NCI-H128 (cell line): ENCODE measurements around the gene CST1.
"Not testable (repeated sequence)": the region's sequence is repeated elsewhere in the genome, so short reads cannot be mapped to it uniquely, and the experiment has no call there.

Source experiments
- DNase-seq: peaks from one replicate; lab custom pipeline; 2025; ENCODE audit not compliant: unreplicated experiment; lab: John Stamatoyannopoulos, UW

Gene CST1

DNA sequence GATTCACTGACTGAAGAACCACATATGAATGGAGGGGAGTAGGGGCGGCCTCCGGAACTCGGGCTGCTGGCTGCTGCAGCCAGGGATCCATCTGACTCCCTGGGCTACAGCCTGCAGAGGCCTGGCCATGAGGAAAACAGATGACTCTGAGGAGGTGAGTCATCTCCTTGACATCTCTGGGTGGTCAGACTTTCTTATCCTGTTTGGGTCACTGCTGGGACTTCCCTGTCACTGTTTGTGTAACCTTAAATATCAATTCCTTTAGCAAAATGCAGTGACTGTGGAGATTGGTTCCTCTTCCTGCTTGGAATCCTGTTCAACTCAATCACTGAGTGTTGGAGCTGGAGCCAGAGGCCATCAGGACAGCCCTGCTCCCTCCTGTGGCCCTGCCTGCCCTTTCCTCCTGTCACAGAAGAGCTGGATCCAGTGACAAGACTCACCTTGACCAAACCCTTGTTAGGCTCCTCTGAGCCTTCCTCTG, 4.4 kb upstream of the CST1 start:
- DNase-seq, result not testable (repeated sequence)

DNA sequence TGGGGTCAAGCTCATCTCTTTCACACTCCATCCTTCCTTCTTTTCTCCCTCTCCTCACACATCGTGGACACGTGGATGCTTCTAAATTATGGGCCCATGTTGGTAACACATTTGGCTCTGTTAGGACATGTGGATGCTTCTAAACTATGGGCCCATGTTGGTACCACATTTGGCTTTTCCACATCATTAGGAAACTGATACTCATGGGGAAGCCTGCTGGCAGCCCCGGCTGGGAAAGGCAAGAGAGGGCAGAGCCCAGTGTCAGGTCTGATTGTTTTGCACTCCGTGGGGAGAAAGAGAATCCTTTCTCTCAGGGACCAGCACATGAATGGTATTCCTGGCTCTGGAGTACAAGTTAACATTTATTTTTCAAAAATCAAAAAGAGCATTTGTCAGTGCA, 4.0 kb upstream of the CST1 start:
- no peak for DNase-seq

DNA sequence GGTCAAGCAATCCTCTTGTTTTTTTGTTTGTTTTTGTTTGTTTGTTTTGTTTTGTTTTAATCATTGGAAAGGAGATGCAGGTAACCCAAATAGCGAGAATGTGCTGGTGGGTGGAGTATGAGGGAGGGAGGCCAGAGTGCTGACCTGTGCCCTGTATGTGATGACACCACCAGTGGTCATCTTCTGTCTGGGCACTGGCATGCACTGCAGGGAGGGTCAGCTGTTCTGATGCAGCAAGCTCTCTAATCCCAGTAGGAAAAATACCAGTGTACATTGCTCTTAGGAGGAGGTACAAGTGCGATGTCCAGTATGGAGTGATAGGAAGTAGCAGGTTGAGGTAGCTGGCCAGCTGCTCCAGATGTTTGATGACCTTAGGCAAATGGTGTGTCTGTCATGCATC, 2.9 kb upstream of the CST1 start:
- DNase-seq, result no peak

DNA sequence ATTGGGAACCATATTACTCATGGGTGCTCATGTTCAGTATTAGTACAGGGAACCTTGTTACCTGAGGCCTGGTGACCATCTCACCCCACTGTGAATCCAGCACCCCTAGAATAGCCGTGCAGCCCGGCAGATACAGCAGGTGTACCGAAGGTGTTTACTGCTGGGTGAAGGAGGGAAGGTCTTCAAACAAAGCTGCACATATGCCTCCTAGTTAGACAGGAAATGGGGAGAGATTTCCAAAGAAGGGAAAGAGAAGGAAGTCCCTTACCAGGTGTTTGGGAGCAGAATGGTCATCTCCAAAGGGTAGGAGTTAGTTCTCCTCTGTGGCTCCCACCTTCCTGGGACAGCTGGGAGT, 2.4 kb upstream of the CST1 start:
- DNase-seq, result no peak

DNA sequence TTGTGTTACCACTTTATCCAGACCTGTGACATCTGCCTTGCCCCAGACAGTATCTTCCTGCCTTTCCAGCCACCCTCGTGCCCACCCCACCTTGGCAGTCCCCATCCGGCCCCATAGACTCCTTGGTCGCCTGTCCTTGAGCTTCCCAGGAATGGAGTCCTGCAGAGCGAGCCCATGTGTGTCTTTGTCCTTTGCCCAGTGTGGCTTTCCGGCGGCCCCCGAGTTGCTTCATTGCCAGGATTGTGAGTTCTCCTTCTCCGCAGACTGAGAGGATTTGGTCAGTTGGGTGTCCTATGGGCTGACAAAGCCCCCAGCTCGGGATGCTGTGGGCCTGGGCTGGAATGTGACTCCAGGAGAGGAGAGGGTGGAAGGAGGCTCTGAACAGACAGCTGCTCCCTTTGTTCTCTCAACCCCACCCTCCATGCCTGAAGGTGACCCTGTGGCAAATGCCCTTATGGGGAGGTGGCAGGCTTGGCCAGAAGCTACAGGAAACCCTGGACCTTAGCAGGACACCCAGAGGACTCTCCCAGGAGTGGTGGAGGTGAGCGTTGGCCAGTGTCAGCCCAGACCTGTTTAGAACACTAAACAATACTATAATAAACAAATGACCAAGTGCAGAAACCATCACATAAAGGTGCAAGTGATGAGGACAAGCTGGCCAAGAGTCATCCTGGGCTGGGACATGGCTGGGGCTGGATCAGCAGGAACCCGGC, 1.9 kb upstream of the CST1 start:
- DNase-seq, result no peak

DNA sequence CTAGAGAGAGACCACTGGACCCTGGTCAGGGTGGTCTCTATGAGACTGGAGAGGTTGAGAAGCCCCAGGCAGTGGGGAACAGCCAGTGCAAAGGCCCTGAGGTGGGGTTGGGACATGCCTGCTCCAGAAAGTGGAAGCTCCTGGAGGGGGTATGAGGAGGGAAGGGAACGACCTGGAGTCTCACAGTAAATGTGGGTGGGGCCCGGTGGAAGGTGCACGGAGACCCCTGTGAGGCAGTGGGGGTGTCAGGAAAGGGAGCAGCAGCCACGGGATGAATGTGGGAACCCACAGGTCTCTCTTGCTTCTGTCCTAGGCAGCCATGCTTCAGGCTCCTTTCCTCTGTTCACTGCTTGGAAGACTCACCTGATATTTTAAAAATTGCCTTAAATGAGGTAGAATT, 1.3 kb upstream of the CST1 start:
- no peak for DNase-seq

DNA sequence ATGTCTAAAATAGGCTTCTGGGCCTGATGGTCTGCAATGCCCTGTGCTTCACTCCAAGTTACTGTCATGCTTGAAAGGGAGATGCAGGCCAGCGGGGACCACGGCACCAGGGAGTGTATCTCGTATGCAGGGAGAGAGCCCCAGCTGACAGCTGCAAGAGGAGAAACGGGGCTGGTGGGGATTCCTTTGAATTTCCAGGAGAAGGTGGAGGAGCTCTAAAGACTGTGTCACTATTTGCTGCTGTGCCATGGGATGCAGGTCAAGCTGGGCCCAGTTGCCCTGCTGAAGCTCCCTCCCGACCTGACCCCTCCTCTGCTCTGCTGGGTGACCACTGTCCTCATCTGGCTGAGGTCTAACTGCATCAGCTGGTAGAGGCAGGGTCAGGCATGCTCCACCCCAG, 989 bp downstream of the CST1 start:
- DNase-seq, result no peak

DNA sequence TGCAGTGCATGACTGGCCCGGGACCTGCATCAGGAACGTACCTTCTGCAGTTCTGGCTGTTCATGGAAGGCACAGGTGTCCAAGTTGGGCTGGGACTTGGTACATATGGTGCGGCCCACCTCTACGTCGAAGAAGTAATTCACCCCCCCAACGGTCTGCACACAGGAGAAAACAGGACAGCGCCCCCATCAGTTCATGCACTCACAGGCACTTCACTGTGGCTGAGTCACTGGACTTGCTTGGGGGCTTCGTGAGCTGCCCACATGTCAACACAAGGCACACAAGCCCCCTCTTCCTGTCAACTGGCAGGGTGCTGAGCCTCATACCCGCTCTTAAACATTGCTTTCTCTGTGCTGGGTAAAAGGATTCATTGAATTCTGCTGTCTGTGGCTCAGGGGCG, 1.8 kb downstream of the CST1 start:
- DNase-seq, result not testable (repeated sequence)

DNA sequence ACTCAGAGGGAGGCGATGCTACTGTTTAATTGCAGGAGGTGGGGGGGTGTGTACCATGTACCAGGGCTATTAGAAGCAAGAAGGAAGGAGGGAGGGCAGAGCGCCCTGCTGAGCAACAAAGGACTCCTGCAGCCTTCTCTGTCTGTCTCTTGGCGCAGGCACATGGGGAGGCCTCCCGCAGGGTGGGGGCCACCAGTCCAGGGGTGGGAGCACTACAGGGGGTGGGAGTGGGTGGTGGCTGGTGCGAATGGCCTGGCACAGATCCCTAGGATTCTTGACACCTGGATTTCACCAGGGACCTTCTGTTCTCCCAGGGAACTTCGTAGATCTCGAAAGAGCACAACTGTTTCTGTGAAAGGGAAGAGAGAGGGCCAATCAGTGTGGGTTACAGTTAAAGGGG, 3.2 kb downstream of the CST1 start:
- not testable (repeated sequence) for DNase-seq

DNA sequence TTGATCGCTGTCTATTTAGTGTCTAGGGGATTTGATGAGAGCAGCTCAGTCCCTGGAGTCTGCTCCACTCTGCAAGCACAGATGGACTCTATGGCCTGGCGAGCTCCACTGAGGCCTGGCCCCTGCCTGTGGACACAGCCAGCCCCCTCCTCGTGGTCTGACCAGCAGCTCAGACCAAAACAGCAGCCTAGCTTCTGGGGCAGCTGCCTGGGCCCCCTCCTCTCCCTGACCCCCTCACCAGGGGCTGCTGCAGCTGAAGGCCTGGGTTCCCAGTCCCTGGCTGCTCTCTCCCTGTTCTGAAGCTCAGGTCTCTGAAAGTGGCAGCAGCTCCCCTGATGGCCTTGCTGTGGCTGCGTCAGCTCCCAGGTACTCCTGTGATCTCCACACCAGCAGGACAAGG, 3.6 kb downstream of the CST1 start:
- DNase-seq, result not testable (repeated sequence)

DNA sequence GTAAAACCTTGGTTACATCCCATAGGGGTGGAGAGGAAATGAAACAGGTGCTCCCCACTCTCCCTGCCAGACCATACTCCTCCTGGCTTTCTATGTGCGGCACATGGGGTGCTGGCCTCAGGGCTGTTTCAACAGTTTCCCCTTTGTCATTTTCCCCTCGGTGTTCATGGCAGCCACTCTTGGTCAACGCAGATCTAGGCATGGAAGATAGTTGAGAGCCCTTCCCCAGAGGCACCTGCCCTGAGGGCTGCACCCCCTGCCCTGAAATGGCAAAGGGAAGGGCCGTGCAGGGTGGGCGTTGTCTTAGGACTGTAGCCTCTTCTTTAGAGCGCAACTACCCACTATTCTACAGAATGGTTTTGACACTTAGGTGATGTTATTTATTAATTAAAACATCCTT, 4.4 kb downstream of the CST1 start:
- no peak for DNase-seq

DNA sequence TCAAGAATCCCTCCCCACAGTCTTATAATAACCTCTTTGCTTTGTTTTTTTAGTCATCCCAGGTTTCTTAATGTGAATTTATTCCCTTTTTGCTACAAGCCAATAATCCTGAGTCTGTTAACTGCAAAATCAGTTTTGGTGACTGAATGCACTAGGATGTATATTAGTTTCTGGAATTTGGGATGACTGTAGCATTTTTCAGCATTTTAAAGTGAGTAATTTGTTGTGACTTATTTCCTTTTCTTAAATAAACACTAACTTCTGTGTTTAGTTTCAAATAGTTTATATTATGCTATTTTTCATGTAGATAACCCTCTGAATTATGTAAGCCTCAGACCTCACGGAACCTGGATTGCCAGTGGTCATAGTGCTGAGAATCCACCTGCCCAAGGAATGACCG, 5.5 kb downstream of the CST1 start:
- DNase-seq, result no peak

DNA sequence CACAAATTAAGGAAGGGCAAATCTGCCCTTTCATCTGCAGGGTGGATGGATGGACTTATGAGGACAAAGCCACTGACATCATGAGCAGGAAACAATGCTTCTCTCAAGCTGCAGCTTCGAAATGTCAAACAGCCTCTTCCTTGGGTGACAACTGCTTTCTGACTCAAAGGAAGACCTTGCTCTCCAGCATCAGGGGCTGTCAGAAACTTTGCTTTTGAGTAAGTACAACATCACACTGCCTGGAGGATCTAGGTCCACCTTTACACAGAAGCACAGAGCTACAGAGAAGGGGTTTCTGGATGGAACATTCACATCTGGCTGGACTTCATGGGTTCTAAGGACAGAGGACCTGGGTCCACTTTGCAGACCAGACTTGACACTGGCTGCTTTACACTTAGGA, 5.9 kb downstream of the CST1 start:
- no peak for DNase-seq

DNA sequence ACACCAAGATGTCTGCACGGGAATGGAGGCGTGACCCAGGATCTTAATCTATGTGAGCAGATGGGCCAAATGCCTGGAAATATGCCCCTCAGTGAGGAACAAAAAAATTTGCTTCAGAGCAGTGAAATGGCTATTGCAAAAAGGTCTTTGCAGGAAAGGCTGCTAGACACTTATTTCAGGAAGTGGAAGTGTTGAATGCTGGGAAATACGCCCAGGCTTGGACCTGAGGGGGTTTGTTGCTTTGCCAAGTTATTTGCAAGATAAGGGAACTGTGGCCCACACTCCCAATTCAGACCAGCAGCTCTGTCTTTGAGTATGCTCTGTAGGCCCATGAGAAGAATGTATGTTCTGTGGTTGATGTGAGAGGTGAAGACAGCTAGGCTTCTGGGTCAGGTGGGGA, 15.3 kb downstream of the CST1 start:
- DNase-seq, result not testable (repeated sequence)

DNA sequence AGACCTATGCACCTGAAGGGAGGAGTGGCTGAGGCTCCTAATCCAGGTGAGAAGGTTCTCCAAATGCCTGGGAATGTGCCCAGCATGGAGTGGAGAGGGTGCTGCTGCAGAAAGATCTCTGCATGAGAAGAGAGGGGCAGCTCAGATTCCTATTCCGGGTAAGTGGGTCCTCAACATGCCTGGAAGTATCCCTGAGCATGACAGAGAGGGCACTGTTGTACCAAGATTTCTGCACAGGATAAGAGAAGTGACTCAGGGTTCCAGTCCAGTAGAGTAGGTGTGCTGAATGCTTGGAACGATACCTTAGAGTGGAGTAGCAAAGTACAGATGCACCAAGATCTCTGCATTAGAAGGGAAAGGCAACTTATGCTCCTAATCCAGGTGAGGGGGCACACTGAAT, 15.8 kb downstream of the CST1 start:
- DNase-seq, result not testable (repeated sequence)

DNA sequence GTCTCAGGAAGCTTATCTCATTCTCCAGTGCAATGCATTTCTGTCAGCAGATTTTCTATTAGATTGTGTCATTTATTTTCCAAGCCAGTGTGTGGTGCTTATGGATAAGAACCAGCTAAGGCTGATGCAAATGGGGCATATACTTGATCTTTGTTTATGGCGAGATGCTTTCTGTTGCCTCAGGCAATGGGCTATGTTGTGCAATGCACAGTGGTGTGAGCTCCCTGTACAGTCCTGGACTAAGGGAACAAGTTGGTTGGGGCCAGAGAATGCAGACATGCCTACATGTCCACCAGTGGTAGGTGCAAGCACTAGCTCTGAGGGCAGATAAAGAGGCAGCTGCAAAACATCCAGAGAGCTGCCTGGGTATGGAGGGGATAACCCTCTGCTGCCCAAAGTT, 16.3 kb downstream of the CST1 start:
- not testable (repeated sequence) for DNase-seq

DNA sequence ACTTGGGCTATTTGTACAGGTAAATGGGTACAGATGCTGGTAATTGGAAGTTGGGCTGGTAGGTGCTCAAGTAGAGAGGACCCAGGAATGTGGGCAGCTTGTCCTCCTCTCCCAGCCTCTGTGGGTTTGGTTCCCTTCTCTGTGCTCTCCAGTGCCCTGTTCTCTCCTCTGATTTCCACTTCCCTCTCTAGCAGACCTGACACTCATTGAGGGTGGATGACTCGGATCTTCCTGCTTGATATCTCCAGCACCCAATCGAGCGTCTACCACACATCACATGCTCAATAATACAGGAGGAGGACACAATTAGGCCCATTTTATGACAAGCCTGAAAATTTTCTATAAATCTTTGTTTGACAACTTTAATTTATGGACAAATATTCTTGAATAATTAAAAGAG, 23.7 kb downstream of the CST1 start:
- no peak for DNase-seq

DNA sequence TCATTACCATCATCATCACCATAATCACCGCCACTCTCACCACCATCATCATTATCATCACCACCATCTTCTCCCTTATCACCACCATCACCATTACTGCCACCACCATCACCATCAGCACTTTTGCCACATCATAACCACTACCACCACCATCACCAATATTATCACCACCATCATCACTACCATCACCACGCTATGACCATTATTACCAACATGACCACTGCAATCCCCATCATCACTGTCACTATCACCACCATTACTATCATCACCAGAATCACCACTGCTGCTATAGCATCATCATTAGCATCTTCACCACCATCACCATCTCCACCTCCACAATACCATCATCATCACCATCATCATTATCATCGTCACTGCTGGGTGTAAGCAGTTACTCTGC, 25.6 kb downstream of the CST1 start:
- DNase-seq, result no peak

DNA sequence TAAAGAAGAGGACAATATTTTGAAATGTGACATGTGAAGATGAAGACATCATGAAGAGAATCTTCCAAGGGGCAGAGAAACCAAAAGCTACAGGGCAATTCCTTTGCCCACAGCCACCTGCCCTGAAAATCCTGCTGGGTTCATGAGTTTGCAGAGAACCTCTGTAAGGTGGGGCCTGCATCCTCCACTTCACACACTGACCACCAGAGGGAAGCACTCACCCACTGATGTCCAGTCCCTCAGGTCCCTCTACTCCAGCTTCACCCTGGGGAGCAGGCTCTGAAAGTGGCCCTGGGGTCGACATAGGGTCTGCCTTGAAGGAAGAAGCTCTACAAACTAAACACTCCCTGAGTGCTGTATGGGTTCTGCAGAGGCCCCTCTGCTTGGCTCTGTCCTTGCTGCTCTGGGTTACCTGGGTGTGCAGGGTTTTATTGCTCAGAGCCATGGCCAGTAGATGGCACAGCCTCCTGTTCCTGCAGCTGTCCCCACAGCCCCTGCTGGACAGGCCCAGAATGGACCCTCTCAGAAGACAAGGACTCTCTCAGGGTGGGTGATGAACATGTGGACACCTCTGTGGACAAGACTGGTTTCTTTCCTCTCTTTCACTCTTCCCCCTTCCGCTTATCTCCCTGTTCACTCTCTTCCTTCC, 27.0 kb downstream of the CST1 start:
- DNase-seq, result not testable (repeated sequence)

DNA sequence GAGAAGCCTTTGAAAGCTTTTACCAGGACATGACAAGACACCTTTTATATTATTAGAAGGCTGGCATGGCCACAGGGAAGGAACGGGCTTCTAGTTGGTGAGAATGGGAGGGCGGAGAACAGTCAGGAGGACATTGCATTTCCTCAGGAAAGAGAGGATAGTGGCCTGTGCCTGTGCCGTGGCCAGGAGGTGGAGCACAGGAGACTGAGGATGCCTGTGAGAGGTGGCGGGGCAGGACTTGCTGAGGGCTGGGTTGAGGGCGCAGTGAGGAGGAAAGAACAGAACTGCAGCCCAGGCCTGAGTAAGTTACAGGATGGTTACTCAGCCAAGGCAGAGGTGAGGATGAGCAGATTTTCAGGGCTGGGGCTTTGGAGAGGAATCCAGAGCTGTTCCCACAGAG, 27.9 kb downstream of the CST1 start:
- not testable (repeated sequence) for DNase-seq

DNA sequence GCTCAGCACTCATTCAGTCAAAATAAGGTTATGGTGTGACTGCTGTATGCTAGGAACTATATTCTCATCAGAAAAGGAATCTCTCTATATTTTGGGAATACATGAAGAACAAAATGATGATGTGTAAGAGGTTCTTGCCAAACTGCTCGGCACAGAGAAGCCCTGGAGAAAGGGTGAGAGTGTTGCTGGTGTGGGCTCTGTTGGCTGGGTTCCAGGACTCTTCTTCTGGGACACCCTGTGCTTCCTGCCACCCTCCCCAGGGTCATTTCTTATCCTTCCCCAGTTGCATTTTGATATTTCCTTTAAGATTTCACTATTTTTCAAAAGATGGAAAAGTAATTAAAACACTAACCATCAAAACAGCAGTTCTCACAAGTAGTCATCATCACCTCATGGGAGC, 28.8 kb downstream of the CST1 start:
- DNase-seq, result no peak

DNA sequence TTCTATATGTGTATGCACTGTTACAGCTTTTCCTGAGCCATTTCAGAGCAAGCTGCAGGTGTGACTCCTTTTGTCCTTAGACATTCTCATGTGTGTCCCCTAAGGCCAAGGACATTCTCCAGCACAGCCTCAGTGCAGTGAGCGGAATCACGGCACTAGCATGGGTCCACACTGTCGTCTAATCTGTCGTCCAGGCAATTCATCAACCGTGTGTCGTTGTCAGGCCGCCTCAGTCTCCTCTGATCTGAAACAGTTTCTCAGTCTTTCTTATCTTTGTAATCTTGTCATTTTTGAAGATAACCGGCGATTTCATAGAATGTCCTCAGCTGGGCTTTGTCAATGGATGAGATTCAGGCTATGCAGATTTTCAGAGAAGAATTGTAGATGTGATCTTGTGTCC, 31.4 kb downstream of the CST1 start:
- DNase-seq, result not testable (repeated sequence)

DNA sequence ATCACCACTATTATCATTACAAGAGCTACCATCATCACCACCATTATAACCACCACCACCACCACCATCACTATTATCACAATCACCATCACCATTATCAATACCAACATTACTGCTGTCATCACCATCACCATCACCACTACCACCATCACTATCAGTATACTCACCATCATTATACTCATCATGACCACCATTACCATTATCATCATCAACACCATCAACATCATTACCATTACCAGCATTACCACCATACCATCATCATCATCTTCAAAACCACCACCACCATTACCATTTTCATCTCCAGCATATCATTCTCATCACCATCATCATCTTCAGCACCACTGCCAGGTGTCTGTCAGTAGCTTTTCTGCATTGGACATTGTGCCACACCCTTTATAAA, 39.0 kb downstream of the CST1 start:
- DNase-seq, result not testable (repeated sequence)
